GM12878 (cell line): Measurements from ENCODE around the gene TSTD2. TPM values are rescaled to one million over a fixed set of nuclear protein-coding genes. Genes with fewer than 3 reads are reported as not detected.

Experiments
- ATAC-seq: fragments of 200-7000 bp; cut with Tn5 transposase; 3 replicates; pipeline ENCODE4 v1.9.1; 2020; ENCODE audit warnings: mild to moderate bottlenecking, moderate library complexity
- BruUV-seq: library from RNA; stranded (reverse); fragments of 400-500 nt; replicated peaks from 2 replicates; lab custom pipeline; 2021; lab: Mats Ljungman, UMichigan
- CTCF ChIA-PET: fragments of 300-600 bp; sonication (Branson Sonifier 250); formaldehyde crosslinking; extraction: SDS; loops from one replicate; lab custom pipeline; 2021; ENCODE audit warnings: inconsistent platforms; lab: Yijun Ruan, JAX
- POLR2A ChIA-PET: fragments of 350-600 bp; formaldehyde crosslinking; extraction: SDS; loops from one replicate; lab custom pipeline; 2021; ENCODE audit warnings: inconsistent platforms; lab: Charles Lee
- RAD21 ChIA-PET: fragments of 300-600 bp; sonication (Branson Sonifier 250); formaldehyde crosslinking; loops from one replicate; lab custom pipeline; 2023; ENCODE audit warnings: antibody characterized with exemption; ENCODE audit not compliant: unreplicated experiment; lab: Charles Lee
- SMC1A ChIA-PET: fragments of 300-600 bp; sonication (Branson Sonifier 250); formaldehyde crosslinking; loops from one replicate; lab custom pipeline; 2023; ENCODE audit not compliant: unreplicated experiment, uncharacterized antibody; lab: Charles Lee
- DNase-seq: peaks from one replicate; pipeline ENCODE4 v3.0.0-alpha.2; 2011; ENCODE audit warnings: low read depth, low spot score
- FAIRE-seq: peaks from 3 replicates; lab custom pipeline; 2011; peaks lifted over from hg19 to GRCh38; lab: Jason Lieb, UNC
- H2AFZ ChIP-seq: 2 replicates; pipeline ENCODE4 v1.6.0; 2011; ENCODE audit warnings: low read depth, low read length, control low read depth; ENCODE audit not compliant: control insufficient read depth
- H3K27ac ChIP-seq: 2 replicates; pipeline ENCODE4 v1.5.1; 2011; ENCODE audit warnings: control low read depth; ENCODE audit not compliant: control insufficient read depth, insufficient read depth
- H3K27me3 ChIP-seq, 2 experiments: replicated peaks in 1 of 2; 2 replicates each; pipeline versions ENCODE4 v1.6.0 to v1.6.1; 2011; ENCODE audit warnings: low read length in 1 of 2; ENCODE audit not compliant: control insufficient read depth in 2 of 2, insufficient read depth in 2 of 2
- H3K36me3 ChIP-seq, 2 experiments: 2 replicates each; pipeline ENCODE4 v1.5.1; 2011; ENCODE audit warnings: low read length in 1 of 2; ENCODE audit not compliant: control insufficient read depth in 2 of 2, insufficient read depth in 2 of 2
- H3K4me1 ChIP-seq: 2 replicates; pipeline ENCODE4 v1.6.1; 2011; ENCODE audit warnings: mild to moderate bottlenecking, low read length, moderate library complexity, mixed read lengths; ENCODE audit not compliant: control insufficient read depth, insufficient read depth
- H3K4me2 ChIP-seq: 2 replicates; pipeline ENCODE4 v1.6.0; 2011; ENCODE audit warnings: control low read depth; ENCODE audit not compliant: control insufficient read depth, insufficient read depth
- H3K4me3 ChIP-seq: fragments of 200-600 bp; sonication (generic); 2 replicates; pipeline ENCODE4 v1.5.1; 2016
- H3K79me2 ChIP-seq: 2 replicates; pipeline ENCODE4 v1.6.0; 2011; ENCODE audit warnings: low read length; ENCODE audit not compliant: control insufficient read depth, insufficient read depth
- H3K9ac ChIP-seq: 2 replicates; pipeline ENCODE4 v1.8.0; 2011; ENCODE audit warnings: low read length, control low read depth, mixed read lengths; ENCODE audit not compliant: control insufficient read depth, insufficient read depth
- H3K9me3 ChIP-seq: replicated peaks from 3 replicates; pipeline ENCODE4 v1.5.1; 2011; ENCODE audit warnings: mild to moderate bottlenecking, low read length; ENCODE audit not compliant: control insufficient read depth, insufficient read depth
- H4K20me1 ChIP-seq: 2 replicates; pipeline ENCODE4 v1.6.0; 2011; ENCODE audit not compliant: control insufficient read depth, insufficient read depth
- CUX1 ChIP-seq: IDR thresholded peaks from 2 replicates; pipeline ENCODE4 v1.6.1; 2012; ENCODE audit warnings: improper control_type of control experiment, low read depth, low read length; ENCODE audit not compliant: insufficient replicate concordance
- EGR1 ChIP-seq, 2 experiments: IDR thresholded peaks; 1 replicate in 1 of 2; 2 replicates in 1 of 2; pipeline ENCODE4 v1.6.1; 2011 to 2012; ENCODE audit warnings: low read depth in 2 of 2, low read length in 2 of 2, borderline replicate concordance in 1 of 2, mild to moderate bottlenecking in 1 of 2, moderate library complexity in 1 of 2
- ELK1 ChIP-seq: IDR thresholded peaks from 2 replicates; pipeline ENCODE4 v1.6.1; 2012; ENCODE audit warnings: low read depth, low read length, improper control_type of control experiment
- FOXM1 ChIP-seq: IDR thresholded peaks from 2 replicates; pipeline ENCODE4 v1.6.1; 2012; ENCODE audit warnings: low read depth, mild to moderate bottlenecking, inconsistent platforms, low read length, moderate library complexity
- MTA3 ChIP-seq: IDR thresholded peaks from 2 replicates; pipeline ENCODE4 v1.6.1; 2012; ENCODE audit warnings: low read length, inconsistent platforms, borderline replicate concordance
- NBN ChIP-seq: fragments of 450-650 bp; IDR thresholded peaks from 2 replicates; pipeline ENCODE4 v1.6.1; 2016
- NR2C2 ChIP-seq: IDR thresholded peaks from 2 replicates; pipeline ENCODE4 v1.6.1; 2011; ENCODE audit warnings: borderline replicate concordance, low read depth; ENCODE audit not compliant: control insufficient read depth, insufficient read length
- NRF1 ChIP-seq: conservative IDR thresholded peaks from 2 replicates; pipeline ENCODE4 v1.6.1; 2011; ENCODE audit warnings: mild to moderate bottlenecking, low read depth, low read length, improper control_type of control experiment
- PAX5 ChIP-seq: IDR thresholded peaks from 2 replicates; pipeline ENCODE4 v1.6.1; 2011; ENCODE audit warnings: low read depth, low read length, borderline replicate concordance
- RBBP5 ChIP-seq: fragments of 200-600 bp; sonication (generic); conservative IDR thresholded peaks from 2 replicates; pipeline ENCODE4 v1.6.1; 2016
- RFX5 ChIP-seq: IDR thresholded peaks from 2 replicates; pipeline ENCODE4 v1.6.1; 2011; ENCODE audit warnings: low read depth, low read length, improper control_type of control experiment
- SMAD1 ChIP-seq: fragments of 450-650 bp; IDR thresholded peaks from 2 replicates; pipeline ENCODE4 v1.6.1; 2018; ENCODE audit warnings: mild to moderate bottlenecking, low read depth; ENCODE audit not compliant: partially characterized antibody
- SP1 ChIP-seq: IDR thresholded peaks from one replicate; pipeline ENCODE4 v1.6.1; 2011; ENCODE audit warnings: low read depth, low read length
- SPI1 ChIP-seq: IDR thresholded peaks from 2 replicates; pipeline ENCODE4 v1.6.1; 2011; ENCODE audit warnings: low read depth, mild to moderate bottlenecking, low read length, moderate library complexity, borderline replicate concordance; ENCODE audit not compliant: insufficient read depth
- SREBF2 ChIP-seq: IDR thresholded peaks from 2 replicates; pipeline ENCODE4 v1.6.1; 2012; ENCODE audit warnings: mild to moderate bottlenecking, low read length
- TCF7 ChIP-seq: IDR thresholded peaks from 2 replicates; pipeline ENCODE4 v1.6.1; 2014; ENCODE audit warnings: antibody characterized with exemption, borderline replicate concordance
- YBX1 ChIP-seq: fragments of 450-650 bp; IDR thresholded peaks from 2 replicates; pipeline ENCODE4 v1.6.1; 2016; ENCODE audit warnings: antibody characterized with exemption
- ZBED1 ChIP-seq: IDR thresholded peaks from 2 replicates; pipeline ENCODE4 v1.6.1; 2016; ENCODE audit warnings: borderline replicate concordance
- ZNF217 ChIP-seq: fragments of 450-650 bp; IDR thresholded peaks from 2 replicates; pipeline ENCODE4 v1.6.1; 2017; ENCODE audit warnings: antibody characterized with exemption, mild to moderate bottlenecking
- ZNF274 ChIP-seq: IDR thresholded peaks from one replicate; pipeline ENCODE4 v1.8.0; 2011; ENCODE audit not compliant: insufficient read length, insufficient read depth
- WGBS: methylation state at CpG from one replicate; pipeline ENCODE4 v1.1.6; 2016; ENCODE audit warnings: low lambda C conversion rate; ENCODE audit not compliant: insufficient replicate concordance, insufficient coverage; ENCODE audit errors: missing lambda C conversion rate; 5-methylcytosine and 5-hydroxymethylcytosine counted together
- in situ Hi-C: fragments of 300-500 bp; cut with MboI; formaldehyde crosslinking; loops from 9 replicates; pipeline ENCODE4 v1.14.3; 2018; ENCODE audit warnings: mixed read lengths
- intact Hi-C: fragments of 100-400 bp; cut with micrococcal nuclease; formaldehyde crosslinking; loops from one replicate; pipeline ENCODE4 v1.14.2; 2022; ENCODE audit not compliant: unreplicated experiment
- polyA plus RNA-seq, 11 experiments: library from polyadenylated mRNA; depleted of rRNA in 4 of 11; unstranded in 6 of 11; stranded (reverse) in 5 of 11; fragments of >200 nt; fragmentation: Nextera tagmentation in 4 of 11; fragmentation: Illumina TruSeq in 1 of 11; extraction: Ambion mirVana in 4 of 11; extraction: Trizol in 1 of 11; gene quantifications; 1 replicate in 1 of 11; 2 replicates in 10 of 11; pipeline versions ENCODE4 v1.2.1 to v1.2.3, GENCODE V29; 2011 to 2016; ENCODE audit warnings: inconsistent platforms in 2 of 11, missing spikeins in 2 of 11, low read depth in 1 of 11
- total RNA-seq, 4 experiments: library from RNA; depleted of rRNA in 3 of 4; stranded (reverse); fragments of >200 nt in 3 of 4; fragmentation: Illumina TruSeq in 1 of 4; extraction: Trizol in 1 of 4; gene quantifications; 2 replicates each; pipeline versions ENCODE4 v1.2.1 to v1.2.3, GENCODE V29; 2013 to 2021

TSTD2 gene
- total and polyA plus RNA-seq, 10 of the 15 experiments (the other 5 are each of a cell fraction or from before 2014, with no cell fraction given) = 5.0 to 30.6 (median 14.1) TPM

GRCh38 chr9:97562542-97562941, 70.6 kb downstream of the TSTD2 start:
- no peaks in the 10 kb centered on the region for H3K9me3 ChIP-seq
- peaks cover 1 to 2% of the 10 kb centered on the region in 2 experiments; a peak in 3 of 4 replicates for H3K36me3 ChIP-seq
- SMC1A ChIA-PET = interaction anchor here (2.0 to 6.0 kb wide), 2 partner anchors 36 to 59 kb away, joined by 9 to 80 read pairs; partner anchors contain the start of gene TMOD1
- H3K4me3 ChIP-seq = no peak overlapping the region
- no peak overlapping the region for H3K27ac ChIP-seq
- 96% methylated on average over 5 of the region's 5 CpGs for WGBS
- no peak for ATAC-seq
- no TSS peak for BruUV-seq
- H3K9ac ChIP-seq = no peak overlapping the region
- RAD21 ChIA-PET = interaction anchor here (0.7 to 2.7 kb wide), 2 partner anchors 36 to 94 kb away, joined by 3 to 10 read pairs; no protein-coding TSS in a partner anchor
- H4K20me1 ChIP-seq = no peaks in the 10 kb centered on the region
- CTCF ChIA-PET = interaction anchor here (1.0 to 5.5 kb wide), 2 partner anchors 36 to 94 kb away, joined by 3 to 38 read pairs; no protein-coding TSS in a partner anchor
- H3K4me2 ChIP-seq = no peak overlapping the region
- H2AFZ ChIP-seq = no peak overlapping the region
- in situ Hi-C loops (no loop called here), intact Hi-C loops (no loop called here)
- no peaks in the 10 kb centered on the region for H3K27me3 ChIP-seq
- POLR2A ChIA-PET = interaction anchor here (0.6 to 1.1 kb wide), 2 partner anchors 52 to 70 kb away, joined by 3 read pairs; no protein-coding TSS in a partner anchor
- FAIRE-seq = no peak
- DNase-seq = no peak
- TF ChIP-seq YBX1 (no peak), ZNF217 (no peak), NBN (no peak), SREBF2 (no peak), ZNF274 (no peak), RFX5 (no peak), NRF1 (no peak), MTA3 (no peak), SP1 (no peak), FOXM1 (no peak), ZBED1 (no peak), ELK1 (no peak), NR2C2 (no peak), TCF7 (no peak), SPI1 (no peak), SMAD1 (no peak), RBBP5 (no peak), PAX5 (no peak), EGR1 (IDR thresholded peaks at IDR 0.05; ENCODE audit: borderline replicate concordance in 1 of 2, low read depth in 2 of 2, low read length in 2 of 2) (no peak), CUX1 (no peak)
- no peaks in the 10 kb centered on the region; the same call in 1 of the 2 replicates for H3K79me2 ChIP-seq
- peaks cover 31% of the 10 kb centered on the region for H3K4me1 ChIP-seq
